GM18499 (cell line): ENCODE measurements around the gene SIPA1L3.
"Not testable (repeated sequence)": the region's sequence is repeated elsewhere in the genome, so short reads cannot be mapped to it uniquely, and the experiment has no call there.

Source experiments
- ATAC-seq: cut with Tn5 transposase; IDR thresholded peaks from one replicate; pipeline ENCODE4 v1.9.1; 2021; ENCODE audit warnings: moderate number of reproducible peaks; ENCODE audit not compliant: insufficient read depth, unreplicated experiment

Gene SIPA1L3

GRCh38 chr19:38218204-38218603 lies 311.2 kb downstream of the SIPA1L3 start:
- ATAC-seq = no peak

- no peak for ATAC-seq
Measured at GRCh38 chr19:38219221-38219620, 312.2 kb downstream of the SIPA1L3 start.

- no peak for ATAC-seq
Measured at GRCh38 chr19:38221421-38221820, 314.4 kb downstream of the SIPA1L3 start.

- ATAC-seq = no peak
Measured at GRCh38 chr19:38221919-38222830, 315.2 kb downstream of the SIPA1L3 start.

GRCh38 chr19:38223119-38223523 lies 316.1 kb downstream of the SIPA1L3 start:
- no peak for ATAC-seq

GRCh38 chr19:38223617-38224013 lies 316.6 kb downstream of the SIPA1L3 start:
- no peak for ATAC-seq

- ATAC-seq = no peak
Measured at GRCh38 chr19:38224014-38224862, 317.2 kb downstream of the SIPA1L3 start, which contains the start of gene DPF1. Gene DPF1, minus strand, starts transcription at chr19:38224222. Its CDS starts 80 bp downstream, at chr19:38224142.

GRCh38 chr19:38224863-38225218 lies 317.8 kb downstream of the SIPA1L3 start:
- not testable (repeated sequence) for ATAC-seq

- ATAC-seq = no peak
Measured at GRCh38 chr19:38227287-38228004, 320.4 kb downstream of the SIPA1L3 start.

GRCh38 chr19:38228005-38228377 lies 321.0 kb downstream of the SIPA1L3 start:
- no peak for ATAC-seq

GRCh38 chr19:38228491-38229439 lies 321.8 kb downstream of the SIPA1L3 start:
- ATAC-seq = no peak

GRCh38 chr19:38229585-38230073 lies 322.6 kb downstream of the SIPA1L3 start:
- no peak for ATAC-seq

- ATAC-seq = not testable (repeated sequence)
Measured at GRCh38 chr19:38230506-38231133, 323.6 kb downstream of the SIPA1L3 start.

GRCh38 chr19:38231918-38232317 lies 324.9 kb downstream of the SIPA1L3 start:
- ATAC-seq = no peak

- ATAC-seq = no peak
Measured at GRCh38 chr19:38233740-38234251, 326.8 kb downstream of the SIPA1L3 start.

GRCh38 chr19:38234615-38235014 lies 327.6 kb downstream of the SIPA1L3 start:
- ATAC-seq = no peak

- no peak for ATAC-seq
Measured at GRCh38 chr19:38239816-38240215, 332.8 kb downstream of the SIPA1L3 start.

GRCh38 chr19:38243279-38243673 lies 336.3 kb downstream of the SIPA1L3 start:
- no peak for ATAC-seq
